ENCODE measurements around the gene RPP21.

GRCh38 chr6:30361661-30362060, 16.7 kb downstream of the RPP21 start:
- no peak for TF ChIP-seq CTCF (IDR thresholded peaks at IDR 0.05)
- no peak for TF ChIP-seq EZH2phosphoT487 (IDR thresholded peaks at IDR 0.05)
- no peak for TF ChIP-seq EZH2 (IDR thresholded peaks at IDR 0.05)
